Breast epithelium (tissue), 3 donors: ENCODE measurements around the gene CCDC97.

Source experiments
- POLR2A ChIP-seq: fragments of 450-650 bp; IDR thresholded peaks from one replicate; pipeline ENCODE4 v1.6.1; 2016; ENCODE audit warnings: antibody characterized with exemption, mild to moderate bottlenecking, moderate library complexity
- POLR2AphosphoS5 ChIP-seq, 3 donors: sonication (generic); formaldehyde crosslinking; IDR thresholded peaks; one replicate each; pipeline ENCODE4 v1.6.1; 2017; ENCODE audit warnings: antibody characterized with exemption in 3 of 3
- TF ChIP-seq, protein P1 (sequence below), 3 donors: fragments of 450-650 bp; IDR thresholded peaks; one replicate each; pipeline ENCODE4 v1.5.1; 2016 to 2017; ENCODE audit warnings: antibody characterized with exemption in 3 of 3, mild to moderate bottlenecking in 3 of 3, moderate library complexity in 3 of 3

DNA sequence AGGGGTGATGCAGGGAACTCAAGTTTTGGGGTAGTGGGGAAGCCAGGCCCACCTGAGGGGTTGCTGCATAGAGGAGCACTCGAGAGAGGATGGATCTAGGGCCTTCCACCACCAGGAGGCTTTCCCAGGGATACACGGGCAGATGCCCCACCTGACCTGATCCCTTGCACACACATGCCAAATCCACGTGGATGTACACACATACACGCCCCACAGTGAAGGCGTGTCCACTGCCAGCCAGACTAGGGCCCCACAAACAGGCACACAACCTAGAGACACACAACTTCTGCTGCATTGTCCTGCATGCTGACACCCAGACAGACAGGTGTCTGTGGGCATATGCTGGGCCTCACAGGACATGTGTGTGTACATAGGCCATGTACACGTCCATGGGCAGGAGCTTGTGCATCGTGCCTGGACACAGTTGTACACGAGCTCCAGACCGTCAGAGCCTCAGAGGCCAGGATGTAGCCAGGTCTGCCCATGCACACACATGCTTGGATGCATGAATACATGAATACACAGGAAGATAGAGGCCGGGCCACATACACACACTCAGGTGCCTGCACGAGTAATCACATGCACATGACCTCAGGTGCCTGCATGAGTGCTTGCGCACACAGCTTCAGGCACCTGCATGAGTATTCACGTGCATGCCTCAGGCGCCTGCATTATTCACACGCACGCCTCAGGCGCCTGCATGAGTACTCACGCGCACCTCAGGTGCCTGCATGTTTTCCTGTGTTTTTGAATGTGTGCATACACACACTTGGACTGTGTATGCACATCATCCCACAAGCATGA lies 8.9 kb downstream of the CCDC97 start:
- TF ChIP-seq, protein P1, sequence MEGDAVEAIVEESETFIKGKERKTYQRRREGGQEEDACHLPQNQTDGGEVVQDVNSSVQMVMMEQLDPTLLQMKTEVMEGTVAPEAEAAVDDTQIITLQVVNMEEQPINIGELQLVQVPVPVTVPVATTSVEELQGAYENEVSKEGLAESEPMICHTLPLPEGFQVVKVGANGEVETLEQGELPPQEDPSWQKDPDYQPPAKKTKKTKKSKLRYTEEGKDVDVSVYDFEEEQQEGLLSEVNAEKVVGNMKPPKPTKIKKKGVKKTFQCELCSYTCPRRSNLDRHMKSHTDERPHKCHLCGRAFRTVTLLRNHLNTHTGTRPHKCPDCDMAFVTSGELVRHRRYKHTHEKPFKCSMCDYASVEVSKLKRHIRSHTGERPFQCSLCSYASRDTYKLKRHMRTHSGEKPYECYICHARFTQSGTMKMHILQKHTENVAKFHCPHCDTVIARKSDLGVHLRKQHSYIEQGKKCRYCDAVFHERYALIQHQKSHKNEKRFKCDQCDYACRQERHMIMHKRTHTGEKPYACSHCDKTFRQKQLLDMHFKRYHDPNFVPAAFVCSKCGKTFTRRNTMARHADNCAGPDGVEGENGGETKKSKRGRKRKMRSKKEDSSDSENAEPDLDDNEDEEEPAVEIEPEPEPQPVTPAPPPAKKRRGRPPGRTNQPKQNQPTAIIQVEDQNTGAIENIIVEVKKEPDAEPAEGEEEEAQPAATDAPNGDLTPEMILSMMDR (IDR thresholded peaks at IDR 0.05), result no peak
- TF ChIP-seq POLR2A (no peak), POLR2AphosphoS5 (IDR thresholded peaks at IDR 0.05) (no peak)
